AG09309 (cell line): ENCODE data around the gene OSBPL7.
A peak's percentile ranks its signal among the peaks of the same experiment; 100 is the strongest.

ENCODE experiments used
- DNase-seq: peaks from one replicate; pipeline ENCODE4 v3.0.0-alpha.2; 2010; ENCODE audit warnings: low read depth
- H3K4me3 ChIP-seq: 2 replicates; pipeline ENCODE4 v1.5.1; 2011; ENCODE audit warnings: mild to moderate bottlenecking, low read depth, low read length, moderate library complexity; ENCODE audit not compliant: control insufficient read depth
- TF ChIP-seq, protein P1 (sequence below): IDR thresholded peaks from 2 replicates; pipeline ENCODE4 v1.5.1; 2011; ENCODE audit warnings: mild to moderate bottlenecking, low read depth, low read length, inconsistent platforms; ENCODE audit not compliant: insufficient read depth, control insufficient read depth; ENCODE audit errors: missing control alignments

The OSBPL7 gene

DNA sequence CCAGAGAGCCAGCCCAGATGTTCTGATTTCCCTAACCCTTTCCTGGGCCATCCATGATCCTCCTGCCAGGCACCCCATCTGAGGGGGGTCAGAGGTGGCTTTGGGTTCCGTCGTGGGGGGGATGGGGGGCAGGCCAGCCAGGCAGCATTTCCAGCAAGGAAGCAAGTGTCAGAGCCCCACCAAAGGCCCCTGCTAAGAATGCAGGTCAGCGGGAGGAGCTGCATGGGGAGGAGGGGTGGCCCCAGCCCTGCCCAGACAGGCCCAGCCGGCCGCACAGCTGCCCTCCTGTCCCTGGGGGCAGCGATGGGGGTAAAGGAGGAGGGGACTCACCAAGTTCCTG is 21.8 kb upstream of the OSBPL7 start:
- TF ChIP-seq, protein P1, sequence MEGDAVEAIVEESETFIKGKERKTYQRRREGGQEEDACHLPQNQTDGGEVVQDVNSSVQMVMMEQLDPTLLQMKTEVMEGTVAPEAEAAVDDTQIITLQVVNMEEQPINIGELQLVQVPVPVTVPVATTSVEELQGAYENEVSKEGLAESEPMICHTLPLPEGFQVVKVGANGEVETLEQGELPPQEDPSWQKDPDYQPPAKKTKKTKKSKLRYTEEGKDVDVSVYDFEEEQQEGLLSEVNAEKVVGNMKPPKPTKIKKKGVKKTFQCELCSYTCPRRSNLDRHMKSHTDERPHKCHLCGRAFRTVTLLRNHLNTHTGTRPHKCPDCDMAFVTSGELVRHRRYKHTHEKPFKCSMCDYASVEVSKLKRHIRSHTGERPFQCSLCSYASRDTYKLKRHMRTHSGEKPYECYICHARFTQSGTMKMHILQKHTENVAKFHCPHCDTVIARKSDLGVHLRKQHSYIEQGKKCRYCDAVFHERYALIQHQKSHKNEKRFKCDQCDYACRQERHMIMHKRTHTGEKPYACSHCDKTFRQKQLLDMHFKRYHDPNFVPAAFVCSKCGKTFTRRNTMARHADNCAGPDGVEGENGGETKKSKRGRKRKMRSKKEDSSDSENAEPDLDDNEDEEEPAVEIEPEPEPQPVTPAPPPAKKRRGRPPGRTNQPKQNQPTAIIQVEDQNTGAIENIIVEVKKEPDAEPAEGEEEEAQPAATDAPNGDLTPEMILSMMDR = no peak
- DNase-seq = no peak

DNA sequence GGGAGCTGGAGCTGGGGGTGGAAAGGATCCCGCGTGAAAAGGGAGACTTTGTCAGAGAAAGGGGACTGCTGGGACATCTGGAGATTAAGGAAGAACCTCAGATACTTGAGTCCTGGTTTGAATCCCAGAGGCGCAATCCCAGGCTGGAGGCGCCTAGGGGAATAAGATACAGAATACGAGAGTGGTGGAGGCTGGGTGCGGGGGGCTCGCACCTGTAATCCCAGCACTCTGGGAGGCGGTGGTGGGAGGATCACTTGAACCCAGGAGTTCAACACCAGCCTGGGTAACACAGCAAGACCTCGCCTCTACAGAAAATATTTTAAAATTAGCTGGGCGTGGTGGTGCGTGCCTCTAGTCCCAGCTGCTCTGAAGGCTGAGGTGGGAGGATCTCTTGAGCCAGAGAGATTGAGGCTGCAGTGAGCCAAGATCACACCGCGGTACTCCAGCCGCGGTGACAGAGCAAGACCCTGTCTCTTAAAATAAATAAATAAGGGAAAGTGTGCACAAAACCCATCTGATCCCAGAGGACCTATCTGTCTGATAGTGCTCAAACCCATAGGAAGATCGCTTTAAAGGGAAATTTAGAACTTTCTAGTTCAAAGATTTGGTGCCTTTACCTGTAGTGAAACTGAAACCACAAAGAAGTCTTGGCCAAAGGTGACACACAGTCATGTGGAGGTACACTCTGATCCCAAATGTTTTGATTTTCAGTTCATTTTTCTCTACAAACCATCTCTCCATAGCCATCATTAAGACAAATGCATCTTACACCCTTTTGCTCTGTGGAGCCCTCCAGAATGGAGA is 20.1 kb upstream of the OSBPL7 start:
- no peak for DNase-seq
- peak overlapping the region; percentile 92 for H3K4me3 ChIP-seq
- TF ChIP-seq, protein P1 = no peak

More for the DNA sequence above, 21.8 kb upstream of the OSBPL7 start:
- no peak overlapping the region for H3K4me3 ChIP-seq

DNA sequence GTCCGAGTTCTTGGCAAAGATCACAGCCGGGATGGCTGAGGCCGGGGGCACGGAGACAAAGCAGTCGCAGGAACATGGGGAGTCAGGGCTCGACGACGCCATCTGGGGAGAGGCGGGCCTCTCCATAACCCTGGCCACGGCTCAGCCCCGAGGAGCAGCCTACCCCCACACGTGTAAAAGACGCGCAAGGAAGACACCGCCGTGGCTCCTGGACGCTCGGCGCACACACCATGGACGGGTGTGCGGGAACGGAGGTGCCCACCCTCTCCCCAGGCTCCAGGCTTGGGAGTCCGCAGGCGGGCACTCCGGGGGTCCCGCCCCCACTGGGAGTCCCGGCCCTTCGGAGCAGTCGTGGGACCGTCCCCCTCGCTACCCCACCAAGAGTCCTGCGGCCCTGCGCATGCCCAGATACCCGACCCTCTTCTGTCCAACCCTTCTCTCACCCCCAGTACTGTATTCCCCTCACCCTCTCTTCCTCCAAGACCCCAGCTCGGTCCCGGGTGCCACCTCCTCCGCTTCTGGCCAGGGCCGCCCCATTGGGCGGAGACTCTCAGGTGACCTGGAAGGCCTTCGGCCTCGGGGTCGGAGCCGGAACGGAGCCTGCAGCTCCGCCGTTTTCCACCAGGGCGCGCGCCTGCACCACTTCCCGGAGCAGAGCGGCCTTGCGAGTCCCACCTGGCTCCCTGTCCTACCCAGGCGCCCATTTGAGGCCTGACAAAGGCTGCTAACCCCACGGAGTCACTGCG is 19.3 kb upstream of the OSBPL7 start, which contains the start of gene SCRN2:
Gene SCRN2, minus strand, starts transcription at position 532 of the 746 bp plus-strand sequence. Its CDS starts 430 bp downstream, at position 102.
- TF ChIP-seq, protein P1 = peak; percentile 97
- H3K4me3 ChIP-seq = peak within 1 kb of the TSS; percentile 92
- DNase-seq = no peak

DNA sequence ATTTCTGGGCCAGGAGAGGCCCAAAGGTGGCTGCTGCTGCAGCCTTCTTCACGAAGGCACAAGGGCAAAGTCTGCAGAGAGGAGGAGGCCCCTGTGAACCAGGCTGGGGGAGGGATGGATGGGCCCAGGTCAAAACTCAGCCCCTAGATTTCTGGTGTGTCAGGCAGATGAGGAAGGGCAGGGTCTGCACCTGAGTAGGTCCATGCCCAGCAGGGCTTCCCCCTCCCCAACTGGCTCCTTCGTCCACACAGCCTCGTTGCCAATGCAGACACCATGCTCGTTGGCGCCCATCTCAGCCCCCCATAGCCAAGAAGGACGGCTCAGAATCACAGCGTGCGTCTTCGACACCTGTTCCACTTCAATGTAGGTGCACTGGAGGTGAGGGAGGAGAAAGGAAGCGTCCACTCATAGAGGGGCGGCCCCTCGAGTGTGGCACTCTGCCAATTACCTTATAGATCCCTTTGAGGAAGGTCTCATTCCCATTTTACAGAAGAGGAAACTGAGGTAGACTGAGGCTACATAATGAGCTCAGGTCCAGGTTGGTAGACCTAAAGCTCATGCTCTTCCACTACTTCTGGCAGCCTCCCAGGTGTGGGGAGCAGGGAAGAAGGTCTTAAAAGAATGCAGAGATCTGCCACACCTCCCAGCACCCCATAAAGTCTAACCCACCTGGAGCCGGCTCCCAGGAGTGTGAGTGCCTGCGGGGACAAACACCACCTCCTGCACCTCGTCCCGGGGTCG is 18.6 kb upstream of the OSBPL7 start:
- TF ChIP-seq, protein P1 = no peak
- peak overlapping the region; percentile 92 for H3K4me3 ChIP-seq
- DNase-seq = no peak

DNA sequence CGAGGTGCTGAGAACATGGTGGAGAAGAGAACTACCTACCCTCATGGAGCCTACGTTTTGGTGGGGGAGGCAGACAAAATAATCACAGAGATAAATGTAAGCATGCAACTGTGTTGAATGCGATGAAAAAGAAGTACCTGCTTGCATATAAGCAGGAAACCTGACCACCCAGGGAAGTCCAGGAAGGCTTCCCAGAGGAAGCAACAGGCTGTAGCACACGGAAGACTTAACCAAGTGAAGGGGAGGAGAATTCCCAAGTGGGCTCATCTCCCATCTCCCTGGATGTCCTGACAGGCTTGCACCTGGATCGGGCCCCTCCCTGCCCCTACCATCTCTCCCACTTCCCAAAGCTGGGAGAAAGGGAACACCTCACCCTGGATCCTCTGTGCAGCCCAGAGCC is 17.5 kb upstream of the OSBPL7 start:
- DNase-seq = no peak
- TF ChIP-seq, protein P1 = no peak
- H3K4me3 ChIP-seq = no peak overlapping the region

DNA sequence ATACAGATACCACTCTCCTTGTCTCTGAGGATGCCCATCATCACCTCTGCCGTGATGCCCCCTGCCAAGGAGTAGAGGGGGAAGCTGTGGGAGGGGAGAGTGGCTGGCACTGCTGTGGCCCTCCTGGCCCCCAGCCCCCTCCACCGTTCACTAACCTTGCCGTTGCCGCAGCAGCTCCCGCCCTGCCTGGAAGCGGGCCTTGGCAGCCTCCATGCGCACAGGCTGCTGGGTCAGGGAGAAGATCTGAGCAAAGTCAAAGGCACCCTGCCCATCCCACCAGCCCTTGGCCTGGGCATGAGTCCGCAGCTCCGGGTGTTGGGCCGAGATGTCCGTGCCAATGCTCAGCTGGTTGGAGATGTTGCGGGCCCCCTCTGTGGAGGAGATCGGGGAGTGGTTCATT is 17.0 kb upstream of the OSBPL7 start:
- no peak overlapping the region for H3K4me3 ChIP-seq
- TF ChIP-seq, protein P1 = no peak
- DNase-seq = no peak
